ENCODE data around the gene PKIG.

Gene PKIG

GRCh38 chr20:44648579-44648978 lies 66.2 kb downstream of the PKIG start:
- CTCF ChIA-PET = no interaction called here
- no peak for TF ChIP-seq TARDBP (IDR thresholded peaks at IDR 0.05)
- TF ChIP-seq ELF4 (IDR thresholded peaks at IDR 0.05) = no peak
- TF ChIP-seq ZNF384 (IDR thresholded peaks at IDR 0.05) = no peak
- TF ChIP-seq LEF1 (IDR thresholded peaks at IDR 0.05; ENCODE audit: borderline replicate concordance) = no peak
- TF ChIP-seq FOXA1 (IDR thresholded peaks at IDR 0.05) = no peak
- TF ChIP-seq PKNOX1 (IDR thresholded peaks at IDR 0.05) = no peak
- no peak for TF ChIP-seq CTBP1 (IDR thresholded peaks at IDR 0.05; ENCODE audit: borderline replicate concordance)
- no peak for TF ChIP-seq L3MBTL2 (conservative IDR thresholded peaks at IDR 0.05)
- TF ChIP-seq ARNT (IDR thresholded peaks at IDR 0.05) = no peak
- no peak for TF ChIP-seq BHLHE40 (IDR thresholded peaks at IDR 0.05; ENCODE audit: borderline replicate concordance)
- TF ChIP-seq FOXM1 (IDR thresholded peaks at IDR 0.05; ENCODE audit: borderline replicate concordance) = no peak
- TF ChIP-seq SP1 (IDR thresholded peaks at IDR 0.05) = no peak
- no peak for TF ChIP-seq SUZ12 (IDR thresholded peaks at IDR 0.05)
- POLR2A ChIA-PET = no interaction called here
- DNase-seq (ENCODE audit: extremely low spot score) = no peak

GRCh38 chr20:44649126-44649525 lies 66.7 kb downstream of the PKIG start:
- TF ChIP-seq LEF1 (IDR thresholded peaks at IDR 0.05; ENCODE audit: borderline replicate concordance) (no peak), FOXA1 (IDR thresholded peaks at IDR 0.05) (no peak), HDGF (IDR thresholded peaks at IDR 0.05; ENCODE audit: borderline replicate concordance) (no peak), L3MBTL2 (conservative IDR thresholded peaks at IDR 0.05) (no peak), BHLHE40 (IDR thresholded peaks at IDR 0.05; ENCODE audit: borderline replicate concordance) (no peak), CTBP1 (IDR thresholded peaks at IDR 0.05; ENCODE audit: borderline replicate concordance) (no peak), NFRKB (IDR thresholded peaks at IDR 0.05) (no peak), ARNT (IDR thresholded peaks at IDR 0.05) (no peak), ELF4 (IDR thresholded peaks at IDR 0.05) (no peak), FOXK2 (IDR thresholded peaks at IDR 0.05) (no peak), FOXM1 (IDR thresholded peaks at IDR 0.05; ENCODE audit: borderline replicate concordance) (no peak), PKNOX1 (IDR thresholded peaks at IDR 0.05) (no peak), SUZ12 (IDR thresholded peaks at IDR 0.05) (no peak), SP1 (IDR thresholded peaks at IDR 0.05) (no peak), TARDBP (IDR thresholded peaks at IDR 0.05) (no peak)
- POLR2A ChIA-PET = no interaction called here
- CTCF ChIA-PET = interaction anchor here (0.6 kb wide), 1 partner anchor 15 kb away, joined by 4 read pairs; no protein-coding TSS in a partner anchor

GRCh38 chr20:44649976-44650375 lies 67.6 kb downstream of the PKIG start:
- ChIA-PET POLR2A (no interaction called here), CTCF (no interaction called here)
- no peak for TF ChIP-seq TARDBP (IDR thresholded peaks at IDR 0.05)
- no peak for TF ChIP-seq FOXK2 (IDR thresholded peaks at IDR 0.05)
- no peak for TF ChIP-seq LEF1 (IDR thresholded peaks at IDR 0.05; ENCODE audit: borderline replicate concordance)
- no peak for TF ChIP-seq SP1 (IDR thresholded peaks at IDR 0.05)
- no peak for TF ChIP-seq L3MBTL2 (conservative IDR thresholded peaks at IDR 0.05)
- no peak for TF ChIP-seq FOXA1 (IDR thresholded peaks at IDR 0.05)
- no peak for TF ChIP-seq ARNT (IDR thresholded peaks at IDR 0.05)
- no peak for TF ChIP-seq CTBP1 (IDR thresholded peaks at IDR 0.05; ENCODE audit: borderline replicate concordance)
- no peak for TF ChIP-seq NFRKB (IDR thresholded peaks at IDR 0.05)
- no peak for TF ChIP-seq FOXM1 (IDR thresholded peaks at IDR 0.05; ENCODE audit: borderline replicate concordance)
- no peak for TF ChIP-seq PKNOX1 (IDR thresholded peaks at IDR 0.05)
- TF ChIP-seq ELF4 (IDR thresholded peaks at IDR 0.05) = no peak
- TF ChIP-seq ZNF384 (IDR thresholded peaks at IDR 0.05) = no peak
- no peak for TF ChIP-seq HDGF (IDR thresholded peaks at IDR 0.05; ENCODE audit: borderline replicate concordance)
- no peak for DNase-seq (ENCODE audit: extremely low spot score)

More at GRCh38 chr20:44649126-44649525, 66.7 kb downstream of the PKIG start:
- DNase-seq (ENCODE audit: extremely low spot score) = no peak

- ChIA-PET POLR2A (no interaction called here), CTCF (no interaction called here)
- no peak for DNase-seq (ENCODE audit: extremely low spot score)
- TF ChIP-seq FOXK2 (IDR thresholded peaks at IDR 0.05) (no peak), HDGF (IDR thresholded peaks at IDR 0.05; ENCODE audit: borderline replicate concordance) (no peak), FOXM1 (IDR thresholded peaks at IDR 0.05; ENCODE audit: borderline replicate concordance) (no peak), FOXA1 (IDR thresholded peaks at IDR 0.05) (no peak), BHLHE40 (IDR thresholded peaks at IDR 0.05; ENCODE audit: borderline replicate concordance) (no peak)
Observed at GRCh38 chr20:44650771-44651433, 68.5 kb downstream of the PKIG start.

- ChIA-PET POLR2A (interaction anchor here (0.6 kb wide), 1 partner anchor 32 kb away, joined by 4 read pairs; no protein-coding TSS in a partner anchor), CTCF (interaction anchor here (0.6 kb wide), 1 partner anchor 146 kb away, joined by 3 read pairs; no protein-coding TSS in a partner anchor)
- no peak for TF ChIP-seq TARDBP (IDR thresholded peaks at IDR 0.05)
- no peak for TF ChIP-seq NFRKB (IDR thresholded peaks at IDR 0.05)
- no peak for TF ChIP-seq FOXM1 (IDR thresholded peaks at IDR 0.05; ENCODE audit: borderline replicate concordance)
- no peak for TF ChIP-seq CTBP1 (IDR thresholded peaks at IDR 0.05; ENCODE audit: borderline replicate concordance)
- TF ChIP-seq FOXK2 (IDR thresholded peaks at IDR 0.05) = no peak
- no peak for TF ChIP-seq BHLHE40 (IDR thresholded peaks at IDR 0.05; ENCODE audit: borderline replicate concordance)
- no peak for TF ChIP-seq ARNT (IDR thresholded peaks at IDR 0.05)
- TF ChIP-seq HDGF (IDR thresholded peaks at IDR 0.05; ENCODE audit: borderline replicate concordance) = no peak
- no peak for TF ChIP-seq FOXA1 (IDR thresholded peaks at IDR 0.05)
- TF ChIP-seq SUZ12 (IDR thresholded peaks at IDR 0.05) = no peak
- TF ChIP-seq L3MBTL2 (conservative IDR thresholded peaks at IDR 0.05) = no peak
- TF ChIP-seq PKNOX1 (IDR thresholded peaks at IDR 0.05) = no peak
- no peak for TF ChIP-seq ZNF384 (IDR thresholded peaks at IDR 0.05)
- no peak for TF ChIP-seq ELF4 (IDR thresholded peaks at IDR 0.05)
- DNase-seq (ENCODE audit: extremely low spot score) = no peak
Observed at GRCh38 chr20:44651434-44651683, 69.0 kb downstream of the PKIG start.

Measured in HEK293T (cell line).